NCI-H2171 (cell line): ENCODE data around the gene RPS2.
"Not testable (repeated sequence)": the region's sequence is repeated elsewhere in the genome, so short reads cannot be mapped to it uniquely, and the experiment has no call there.

ENCODE experiments used
- DNase-seq: peaks from one replicate; lab custom pipeline; 2025; lab: John Stamatoyannopoulos, UW

The RPS2 gene

GRCh38 chr16:1941162-1942046 is 23.2 kb downstream of the RPS2 start:
- no peak for DNase-seq

GRCh38 chr16:1940273-1941161 is 24.1 kb downstream of the RPS2 start:
- no peak for DNase-seq

- not testable (repeated sequence) for DNase-seq
Observed at GRCh38 chr16:1939833-1940232, 24.8 kb downstream of the RPS2 start.

GRCh38 chr16:1938910-1939309 is 25.7 kb downstream of the RPS2 start:
- no peak for DNase-seq

GRCh38 chr16:1938316-1938715 is 26.3 kb downstream of the RPS2 start:
- DNase-seq, result no peak

GRCh38 chr16:1936945-1937479 is 27.6 kb downstream of the RPS2 start:
- DNase-seq, result no peak

GRCh38 chr16:1933097-1933661 is 31.4 kb downstream of the RPS2 start:
- no peak for DNase-seq

GRCh38 chr16:1932050-1933028 is 32.3 kb downstream of the RPS2 start:
- peak; percentile 23 for DNase-seq

GRCh38 chr16:1930338-1930720 is 34.3 kb downstream of the RPS2 start:
- DNase-seq, result no peak

GRCh38 chr16:1929578-1930337 is 34.9 kb downstream of the RPS2 start:
- DNase-seq, result peak; percentile 77

- peak; percentile 45 for DNase-seq
Observed at GRCh38 chr16:1929105-1929504, 35.5 kb downstream of the RPS2 start.

- DNase-seq, result no peak
Observed at GRCh38 chr16:1926271-1926670, 38.4 kb downstream of the RPS2 start.

- no peak for DNase-seq
Observed at GRCh38 chr16:1924095-1924494, 40.5 kb downstream of the RPS2 start.

GRCh38 chr16:1923299-1924034 is 41.2 kb downstream of the RPS2 start:
- DNase-seq, result peak; percentile 80

- DNase-seq, result no peak
Observed at GRCh38 chr16:1922357-1922756, 42.3 kb downstream of the RPS2 start.

GRCh38 chr16:1920727-1921171 is 43.9 kb downstream of the RPS2 start:
- no peak for DNase-seq

GRCh38 chr16:1920122-1920521 is 44.5 kb downstream of the RPS2 start:
- DNase-seq, result not testable (repeated sequence)

GRCh38 chr16:1919327-1919998 is 45.2 kb downstream of the RPS2 start:
- DNase-seq, result no peak
